Measurements from ENCODE around the gene SRC.

The SRC gene

DNA sequence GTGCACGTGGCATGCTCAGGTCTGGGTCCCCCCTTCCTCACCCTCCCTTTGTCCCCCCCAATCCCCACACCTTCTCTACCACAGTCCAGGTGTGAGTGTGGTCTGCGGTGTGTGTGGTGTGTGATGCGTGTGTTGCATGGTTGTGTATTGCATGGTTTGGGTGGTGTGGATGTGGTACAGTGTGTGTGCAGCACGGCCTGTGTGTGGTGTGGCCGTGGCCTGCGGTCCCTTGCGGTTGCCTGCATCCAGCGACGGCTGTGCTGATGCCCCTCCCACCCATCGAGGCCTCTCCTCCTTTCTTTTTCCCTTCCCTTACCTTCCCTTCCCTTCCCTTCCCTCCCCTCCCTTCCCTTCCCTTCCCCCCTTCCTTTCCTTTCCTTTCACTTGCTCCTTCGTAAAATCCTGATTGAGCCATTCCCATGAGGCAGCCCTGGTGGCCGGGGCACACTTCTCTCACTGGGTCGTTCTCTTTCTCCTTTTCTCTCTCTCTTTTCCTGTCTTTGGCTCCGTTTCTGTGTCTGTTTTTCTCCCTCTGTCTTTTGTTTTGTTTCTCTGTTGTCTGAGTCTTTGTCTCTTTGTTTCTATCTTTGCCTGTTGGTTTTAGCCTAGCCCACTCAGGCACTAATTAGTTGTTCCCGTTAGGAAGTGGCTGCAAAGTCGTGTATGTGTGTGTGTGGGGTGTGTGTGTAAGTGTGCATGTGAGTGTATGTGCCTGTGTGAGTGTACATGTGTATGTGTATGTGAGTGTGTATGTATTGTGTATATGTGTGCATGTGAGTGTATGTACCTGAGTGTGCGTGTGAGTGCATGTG lies 65.7 kb downstream of the SRC start:
- TF ChIP-seq ZFP3 (CRISPR knock-in tag; IDR thresholded peaks at IDR 0.05) (no peak), GLIS3 (CRISPR knock-in tag; IDR thresholded peaks at IDR 0.05) (no peak), PPARA (CRISPR knock-in tag; IDR thresholded peaks at IDR 0.05; ENCODE audit: borderline replicate concordance) (no peak), TCF4 (CRISPR knock-in tag; IDR thresholded peaks at IDR 0.05; ENCODE audit: borderline replicate concordance) (no peak), ISL1 (CRISPR knock-in tag; IDR thresholded peaks at IDR 0.05) (no peak), ZNF8 (CRISPR knock-in tag; IDR thresholded peaks at IDR 0.05) (no peak), ARNTL (CRISPR knock-in tag; IDR thresholded peaks at IDR 0.05; ENCODE audit: borderline replicate concordance, low read depth) (no peak), ZFP30 (CRISPR knock-in tag; IDR thresholded peaks at IDR 0.05) (no peak), ESRRG (CRISPR knock-in tag; IDR thresholded peaks at IDR 0.05) (no peak), OSR1 (CRISPR knock-in tag; IDR thresholded peaks at IDR 0.05) (no peak), ZNF70 (CRISPR knock-in tag; IDR thresholded peaks at IDR 0.05) (no peak), TOX (CRISPR knock-in tag; IDR thresholded peaks at IDR 0.05; ENCODE audit: borderline replicate concordance) (no peak), SNAI2 (CRISPR knock-in tag; IDR thresholded peaks at IDR 0.05) (no peak), ZNF565 (CRISPR knock-in tag; conservative IDR thresholded peaks at IDR 0.05; ENCODE audit: low read depth) (no peak), BACH2 (CRISPR knock-in tag; IDR thresholded peaks at IDR 0.05; ENCODE audit: borderline replicate concordance) (no peak), RARB (CRISPR knock-in tag; IDR thresholded peaks at IDR 0.05) (no peak)
- TF ChIP-seq, protein P1, sequence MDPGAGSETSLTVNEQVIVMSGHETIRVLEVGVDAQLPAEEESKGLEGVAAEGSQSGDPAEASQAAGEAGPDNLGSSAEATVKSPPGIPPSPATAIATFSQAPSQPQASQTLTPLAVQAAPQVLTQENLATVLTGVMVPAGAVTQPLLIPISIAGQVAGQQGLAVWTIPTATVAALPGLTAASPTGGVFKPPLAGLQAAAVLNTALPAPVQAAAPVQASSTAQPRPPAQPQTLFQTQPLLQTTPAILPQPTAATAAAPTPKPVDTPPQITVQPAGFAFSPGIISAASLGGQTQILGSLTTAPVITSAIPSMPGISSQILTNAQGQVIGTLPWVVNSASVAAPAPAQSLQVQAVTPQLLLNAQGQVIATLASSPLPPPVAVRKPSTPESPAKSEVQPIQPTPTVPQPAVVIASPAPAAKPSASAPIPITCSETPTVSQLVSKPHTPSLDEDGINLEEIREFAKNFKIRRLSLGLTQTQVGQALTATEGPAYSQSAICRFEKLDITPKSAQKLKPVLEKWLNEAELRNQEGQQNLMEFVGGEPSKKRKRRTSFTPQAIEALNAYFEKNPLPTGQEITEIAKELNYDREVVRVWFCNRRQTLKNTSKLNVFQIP (CRISPR knock-in tag; IDR thresholded peaks at IDR 0.05; ENCODE audit: borderline replicate concordance, low read depth) = no peak
- TF ChIP-seq, protein P2, sequence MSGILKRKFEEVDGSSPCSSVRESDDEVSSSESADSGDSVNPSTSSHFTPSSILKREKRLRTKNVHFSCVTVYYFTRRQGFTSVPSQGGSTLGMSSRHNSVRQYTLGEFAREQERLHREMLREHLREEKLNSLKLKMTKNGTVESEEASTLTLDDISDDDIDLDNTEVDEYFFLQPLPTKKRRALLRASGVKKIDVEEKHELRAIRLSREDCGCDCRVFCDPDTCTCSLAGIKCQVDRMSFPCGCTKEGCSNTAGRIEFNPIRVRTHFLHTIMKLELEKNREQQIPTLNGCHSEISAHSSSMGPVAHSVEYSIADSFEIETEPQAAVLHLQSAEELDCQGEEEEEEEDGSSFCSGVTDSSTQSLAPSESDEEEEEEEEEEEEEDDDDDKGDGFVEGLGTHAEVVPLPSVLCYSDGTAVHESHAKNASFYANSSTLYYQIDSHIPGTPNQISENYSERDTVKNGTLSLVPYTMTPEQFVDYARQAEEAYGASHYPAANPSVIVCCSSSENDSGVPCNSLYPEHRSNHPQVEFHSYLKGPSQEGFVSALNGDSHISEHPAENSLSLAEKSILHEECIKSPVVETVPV (CRISPR knock-in tag; IDR thresholded peaks at IDR 0.05) = no peak
- TF ChIP-seq, protein P3, sequence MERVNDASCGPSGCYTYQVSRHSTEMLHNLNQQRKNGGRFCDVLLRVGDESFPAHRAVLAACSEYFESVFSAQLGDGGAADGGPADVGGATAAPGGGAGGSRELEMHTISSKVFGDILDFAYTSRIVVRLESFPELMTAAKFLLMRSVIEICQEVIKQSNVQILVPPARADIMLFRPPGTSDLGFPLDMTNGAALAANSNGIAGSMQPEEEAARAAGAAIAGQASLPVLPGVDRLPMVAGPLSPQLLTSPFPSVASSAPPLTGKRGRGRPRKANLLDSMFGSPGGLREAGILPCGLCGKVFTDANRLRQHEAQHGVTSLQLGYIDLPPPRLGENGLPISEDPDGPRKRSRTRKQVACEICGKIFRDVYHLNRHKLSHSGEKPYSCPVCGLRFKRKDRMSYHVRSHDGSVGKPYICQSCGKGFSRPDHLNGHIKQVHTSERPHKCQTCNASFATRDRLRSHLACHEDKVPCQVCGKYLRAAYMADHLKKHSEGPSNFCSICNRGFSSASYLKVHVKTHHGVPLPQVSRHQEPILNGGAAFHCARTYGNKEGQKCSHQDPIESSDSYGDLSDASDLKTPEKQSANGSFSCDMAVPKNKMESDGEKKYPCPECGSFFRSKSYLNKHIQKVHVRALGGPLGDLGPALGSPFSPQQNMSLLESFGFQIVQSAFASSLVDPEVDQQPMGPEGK (CRISPR knock-in tag; IDR thresholded peaks at IDR 0.05; ENCODE audit: borderline replicate concordance) = no peak
- TF ChIP-seq, protein P4, sequence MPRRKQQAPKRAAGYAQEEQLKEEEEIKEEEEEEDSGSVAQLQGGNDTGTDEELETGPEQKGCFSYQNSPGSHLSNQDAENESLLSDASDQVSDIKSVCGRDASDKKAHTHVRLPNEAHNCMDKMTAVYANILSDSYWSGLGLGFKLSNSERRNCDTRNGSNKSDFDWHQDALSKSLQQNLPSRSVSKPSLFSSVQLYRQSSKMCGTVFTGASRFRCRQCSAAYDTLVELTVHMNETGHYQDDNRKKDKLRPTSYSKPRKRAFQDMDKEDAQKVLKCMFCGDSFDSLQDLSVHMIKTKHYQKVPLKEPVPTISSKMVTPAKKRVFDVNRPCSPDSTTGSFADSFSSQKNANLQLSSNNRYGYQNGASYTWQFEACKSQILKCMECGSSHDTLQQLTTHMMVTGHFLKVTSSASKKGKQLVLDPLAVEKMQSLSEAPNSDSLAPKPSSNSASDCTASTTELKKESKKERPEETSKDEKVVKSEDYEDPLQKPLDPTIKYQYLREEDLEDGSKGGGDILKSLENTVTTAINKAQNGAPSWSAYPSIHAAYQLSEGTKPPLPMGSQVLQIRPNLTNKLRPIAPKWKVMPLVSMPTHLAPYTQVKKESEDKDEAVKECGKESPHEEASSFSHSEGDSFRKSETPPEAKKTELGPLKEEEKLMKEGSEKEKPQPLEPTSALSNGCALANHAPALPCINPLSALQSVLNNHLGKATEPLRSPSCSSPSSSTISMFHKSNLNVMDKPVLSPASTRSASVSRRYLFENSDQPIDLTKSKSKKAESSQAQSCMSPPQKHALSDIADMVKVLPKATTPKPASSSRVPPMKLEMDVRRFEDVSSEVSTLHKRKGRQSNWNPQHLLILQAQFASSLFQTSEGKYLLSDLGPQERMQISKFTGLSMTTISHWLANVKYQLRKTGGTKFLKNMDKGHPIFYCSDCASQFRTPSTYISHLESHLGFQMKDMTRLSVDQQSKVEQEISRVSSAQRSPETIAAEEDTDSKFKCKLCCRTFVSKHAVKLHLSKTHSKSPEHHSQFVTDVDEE (CRISPR knock-in tag; IDR thresholded peaks at IDR 0.05) = no peak
- ATAC-seq = no peak

DNA sequence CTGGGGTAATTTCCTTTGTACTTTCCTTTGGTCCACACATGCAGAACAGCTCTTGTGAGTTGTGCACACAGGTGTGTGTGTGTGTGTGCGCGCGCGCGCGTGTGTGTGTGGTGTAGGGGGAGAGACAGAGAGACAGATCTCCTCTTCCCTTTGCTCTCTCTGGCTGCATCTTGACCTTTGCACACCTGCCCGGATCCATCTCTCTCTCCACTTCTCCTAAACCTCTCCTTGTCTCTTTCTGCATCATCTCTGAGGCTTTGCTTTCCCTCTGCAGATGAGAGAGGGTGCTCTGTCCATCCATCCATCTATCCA lies 67.0 kb downstream of the SRC start:
- no peak for ATAC-seq
- TF ChIP-seq CSDC2 (CRISPR knock-in tag; IDR thresholded peaks at IDR 0.05) (no peak), ZFP30 (CRISPR knock-in tag; IDR thresholded peaks at IDR 0.05) (no peak), ESRRG (CRISPR knock-in tag; IDR thresholded peaks at IDR 0.05) (no peak), TOX (CRISPR knock-in tag; IDR thresholded peaks at IDR 0.05; ENCODE audit: borderline replicate concordance) (no peak), TCF4 (CRISPR knock-in tag; IDR thresholded peaks at IDR 0.05; ENCODE audit: borderline replicate concordance) (no peak), PPARA (CRISPR knock-in tag; IDR thresholded peaks at IDR 0.05; ENCODE audit: borderline replicate concordance) (no peak), RARB (CRISPR knock-in tag; IDR thresholded peaks at IDR 0.05) (no peak), GLIS3 (CRISPR knock-in tag; IDR thresholded peaks at IDR 0.05) (no peak), ZFP3 (CRISPR knock-in tag; IDR thresholded peaks at IDR 0.05) (no peak), ZNF8 (CRISPR knock-in tag; IDR thresholded peaks at IDR 0.05) (no peak), ISL1 (CRISPR knock-in tag; IDR thresholded peaks at IDR 0.05) (no peak), ZNF565 (CRISPR knock-in tag; conservative IDR thresholded peaks at IDR 0.05; ENCODE audit: low read depth) (no peak), ZNF70 (CRISPR knock-in tag; IDR thresholded peaks at IDR 0.05) (no peak), ARNTL (CRISPR knock-in tag; IDR thresholded peaks at IDR 0.05; ENCODE audit: borderline replicate concordance, low read depth) (no peak)
- TF ChIP-seq, protein P3 (CRISPR knock-in tag; IDR thresholded peaks at IDR 0.05; ENCODE audit: borderline replicate concordance) = no peak
- TF ChIP-seq, protein P5, sequence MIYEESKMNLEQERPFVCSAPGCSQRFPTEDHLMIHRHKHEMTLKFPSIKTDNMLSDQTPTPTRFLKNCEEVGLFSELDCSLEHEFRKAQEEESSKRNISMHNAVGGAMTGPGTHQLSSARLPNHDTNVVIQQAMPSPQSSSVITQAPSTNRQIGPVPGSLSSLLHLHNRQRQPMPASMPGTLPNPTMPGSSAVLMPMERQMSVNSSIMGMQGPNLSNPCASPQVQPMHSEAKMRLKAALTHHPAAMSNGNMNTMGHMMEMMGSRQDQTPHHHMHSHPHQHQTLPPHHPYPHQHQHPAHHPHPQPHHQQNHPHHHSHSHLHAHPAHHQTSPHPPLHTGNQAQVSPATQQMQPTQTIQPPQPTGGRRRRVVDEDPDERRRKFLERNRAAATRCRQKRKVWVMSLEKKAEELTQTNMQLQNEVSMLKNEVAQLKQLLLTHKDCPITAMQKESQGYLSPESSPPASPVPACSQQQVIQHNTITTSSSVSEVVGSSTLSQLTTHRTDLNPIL (CRISPR knock-in tag; IDR thresholded peaks at IDR 0.05; ENCODE audit: low read depth) = no peak
- TF ChIP-seq, protein P2 (CRISPR knock-in tag; IDR thresholded peaks at IDR 0.05) = no peak
- TF ChIP-seq, protein P1 (CRISPR knock-in tag; IDR thresholded peaks at IDR 0.05; ENCODE audit: borderline replicate concordance, low read depth) = no peak
